Subcutaneous abdominal adipose tissue (tissue), 5 donors: ENCODE data around the gene SNED1.

Experiments used
- H3K27ac ChIP-seq: one replicate; pipeline ENCODE4 v1.7.0; 2013; ENCODE audit warnings: low read depth, mild to moderate bottlenecking, inconsistent platforms, low read length, moderate library complexity
- H3K27me3 ChIP-seq, 5 donors: one replicate each; pipeline ENCODE4 v1.7.0; 2013; ENCODE audit warnings: low read length in 5 of 5, inconsistent platforms in 1 of 5; ENCODE audit not compliant: control insufficient read depth in 5 of 5, insufficient read depth in 4 of 5
- H3K36me3 ChIP-seq, 5 donors: one replicate each; pipeline ENCODE4 v1.7.0; 2013; ENCODE audit warnings: low read length in 5 of 5; ENCODE audit not compliant: control insufficient read depth in 5 of 5, insufficient read depth in 5 of 5
- H3K4me1 ChIP-seq, 5 donors: one replicate each; pipeline ENCODE4 v1.7.0; 2013; ENCODE audit warnings: low read length in 5 of 5, mild to moderate bottlenecking in 3 of 5, moderate library complexity in 1 of 5; ENCODE audit not compliant: control insufficient read depth in 5 of 5, insufficient read depth in 5 of 5
- H3K4me3 ChIP-seq, 5 donors: one replicate each; pipeline ENCODE4 v1.7.0; 2013; ENCODE audit warnings: low read length in 5 of 5, low read depth in 1 of 5
- H3K9ac ChIP-seq, 5 donors: one replicate each; pipeline ENCODE4 v1.7.0; 2013; ENCODE audit warnings: low read length in 5 of 5, mild to moderate bottlenecking in 4 of 5, moderate library complexity in 3 of 5
- H3K9me3 ChIP-seq, 5 donors: one replicate each; pipeline ENCODE4 v1.7.0; 2013; ENCODE audit warnings: low read length in 5 of 5; ENCODE audit not compliant: control insufficient read depth in 5 of 5
- donor health status: healthy.
- donor health status: healthy.
- donor health status: healthy.
- donor health status: healthy.
- donor health status: healthy.

Gene SNED1

GRCh38 chr2:240986787-240987411 is 11.5 kb upstream of the SNED1 start:
- Histone ChIP-seq H3K4me1 (peaks cover 10 to 62% (median 49%) of the 10 kb centered on the region in 5 donors), H3K27ac (peak overlapping the region; percentile 77), H3K9ac (peak overlapping the region in 3 of 5 donors; percentile 11 to 53 (median 38)), H3K36me3 (no peaks in the 10 kb centered on the region), H3K9me3 (peaks cover 0 to 4% (median 0%) of the 10 kb centered on the region in 5 donors), H3K4me3 (peak overlapping the region in 1 of 5 donors; percentile 27), H3K27me3 (peaks cover 0 to 14% (median 0%) of the 10 kb centered on the region in 5 donors)

GRCh38 chr2:240987588-240987987 is 10.8 kb upstream of the SNED1 start:
- H3K27ac ChIP-seq = peak overlapping the region; percentile 77
- H3K4me3 ChIP-seq = peak overlapping the region in 2 of 5 donors; percentile 6 to 40
- peak overlapping the region in 4 of 5 donors; percentile 11 to 53 (median 43) for H3K9ac ChIP-seq
- H3K36me3 ChIP-seq = no peaks in the 10 kb centered on the region
- H3K27me3 ChIP-seq = peaks cover 0 to 7% (median 0%) of the 10 kb centered on the region in 5 donors
- H3K9me3 ChIP-seq = peaks cover 0 to 4% (median 0%) of the 10 kb centered on the region in 5 donors
- peaks cover 10 to 68% (median 56%) of the 10 kb centered on the region in 5 donors for H3K4me1 ChIP-seq

GRCh38 chr2:240988146-240988545 is 10.3 kb upstream of the SNED1 start:
- peaks cover 0 to 4% (median 0%) of the 10 kb centered on the region in 5 donors for H3K9me3 ChIP-seq
- peaks cover 0 to 4% (median 0%) of the 10 kb centered on the region in 5 donors for H3K27me3 ChIP-seq
- H3K36me3 ChIP-seq = no peaks in the 10 kb centered on the region
- peaks cover 10 to 69% (median 58%) of the 10 kb centered on the region in 5 donors for H3K4me1 ChIP-seq
- H3K9ac ChIP-seq = peak overlapping the region in 2 of 5 donors; percentile 48 to 53
- peak overlapping the region; percentile 77 for H3K27ac ChIP-seq
- H3K4me3 ChIP-seq = peak overlapping the region in 2 of 5 donors; percentile 6 to 7

GRCh38 chr2:240988571-240989271 is 9.7 kb upstream of the SNED1 start:
- H3K9me3 ChIP-seq = peaks cover 0 to 4% (median 0%) of the 10 kb centered on the region in 5 donors
- H3K4me1 ChIP-seq = peaks cover 10 to 67% (median 58%) of the 10 kb centered on the region in 5 donors
- H3K27me3 ChIP-seq = no peaks in the 10 kb centered on the region
- no peak overlapping the region for H3K4me3 ChIP-seq
- no peak overlapping the region for H3K9ac ChIP-seq
- peak overlapping the region; percentile 77 for H3K27ac ChIP-seq
- H3K36me3 ChIP-seq = no peaks in the 10 kb centered on the region

GRCh38 chr2:240989451-240990265 is 8.8 kb upstream of the SNED1 start:
- H3K36me3 ChIP-seq = no peaks in the 10 kb centered on the region
- H3K4me1 ChIP-seq = peaks cover 10 to 71% (median 64%) of the 10 kb centered on the region in 5 donors
- no peaks in the 10 kb centered on the region for H3K27me3 ChIP-seq
- H3K9me3 ChIP-seq = peaks cover 0 to 4% (median 0%) of the 10 kb centered on the region in 5 donors
- H3K4me3 ChIP-seq = no peak overlapping the region
- H3K9ac ChIP-seq = no peak overlapping the region
- H3K27ac ChIP-seq = no peak overlapping the region

GRCh38 chr2:240990266-240990529 is 8.2 kb upstream of the SNED1 start:
- no peak overlapping the region for H3K4me3 ChIP-seq
- no peaks in the 10 kb centered on the region for H3K36me3 ChIP-seq
- no peak overlapping the region for H3K27ac ChIP-seq
- H3K9me3 ChIP-seq = peaks cover 0 to 4% (median 0%) of the 10 kb centered on the region in 5 donors
- H3K27me3 ChIP-seq = peaks cover 0 to 2% (median 0%) of the 10 kb centered on the region in 5 donors
- no peak overlapping the region for H3K9ac ChIP-seq
- peaks cover 10 to 77% (median 70%) of the 10 kb centered on the region in 5 donors for H3K4me1 ChIP-seq

- Histone ChIP-seq H3K4me1 (peaks cover 10 to 76% (median 68%) of the 10 kb centered on the region in 5 donors), H3K36me3 (no peaks in the 10 kb centered on the region), H3K9me3 (peaks cover 0 to 4% (median 0%) of the 10 kb centered on the region in 5 donors), H3K9ac (peak overlapping the region in 1 of 5 donors; percentile 43), H3K4me3 (no peak overlapping the region), H3K27ac (no peak overlapping the region), H3K27me3 (peaks cover 0 to 2% (median 0%) of the 10 kb centered on the region in 5 donors)
Observed at GRCh38 chr2:240990726-240991377, 7.6 kb upstream of the SNED1 start.

- Histone ChIP-seq H3K4me3 (peak overlapping the region in 3 of 5 donors; percentile 9 to 14 (median 12)), H3K4me1 (peaks cover 10 to 75% (median 67%) of the 10 kb centered on the region in 5 donors), H3K27ac (no peak overlapping the region)
Observed at GRCh38 chr2:240991378-240992263, 6.8 kb upstream of the SNED1 start.

More at GRCh38 chr2:240991378-240992263, 6.8 kb upstream of the SNED1 start:
- peak overlapping the region in 1 of 5 donors; percentile 43 for H3K9ac ChIP-seq
- peaks cover 0 to 2% (median 0%) of the 10 kb centered on the region in 5 donors for H3K27me3 ChIP-seq
- H3K36me3 ChIP-seq = no peaks in the 10 kb centered on the region
- H3K9me3 ChIP-seq = peaks cover 0 to 4% (median 0%) of the 10 kb centered on the region in 5 donors
